SU-DHL-6 (cell line): Measurements from ENCODE around the gene HOXD4.

ENCODE experiments used
- H2AFZ ChIP-seq: fragments of 200-600 bp; sonication (generic); 2 replicates; pipeline ENCODE4 v1.6.1; 2014; ENCODE audit warnings: low read depth, mild to moderate bottlenecking, moderate library complexity, mixed read lengths, antibody characterized with exemption, low read length; ENCODE audit not compliant: severe bottlenecking
- H3F3A ChIP-seq: fragments of 200-600 bp; shearing (Covaris generic); 2 replicates; pipeline ENCODE4 v1.6.0; 2016; ENCODE audit warnings: antibody characterized with exemption, mild to moderate bottlenecking; ENCODE audit not compliant: insufficient read depth
- H3K27ac ChIP-seq: fragments of 200-600 bp; sonication (generic); 2 replicates; pipeline ENCODE4 v1.5.1; 2016; ENCODE audit warnings: low read depth, mild to moderate bottlenecking, low read length, moderate library complexity, mixed read lengths
- H3K27me3 ChIP-seq: fragments of 200-600 bp; sonication (generic), shearing (Covaris generic); 2 replicates; pipeline ENCODE4 v1.6.0; 2014; ENCODE audit warnings: mild to moderate bottlenecking, low read length
- H3K36me3 ChIP-seq: fragments of 200-600 bp; sonication (generic); 2 replicates; pipeline ENCODE4 v1.6.1; 2014; ENCODE audit warnings: mild to moderate bottlenecking, low read length, mixed read lengths
- H3K4me2 ChIP-seq: fragments of 300-600, 200-600 bp; shearing (Covaris generic), sonication (generic); 2 replicates; pipeline ENCODE4 v1.6.0; 2014; ENCODE audit warnings: low read length, low read depth, mild to moderate bottlenecking; ENCODE audit not compliant: poor library complexity, severe bottlenecking
- H3K4me3 ChIP-seq: fragments of 200-600 bp; sonication (generic); 2 replicates; pipeline ENCODE4 v1.5.1; 2014; ENCODE audit warnings: antibody characterized with exemption, low read length, mild to moderate bottlenecking, mixed read lengths; ENCODE audit not compliant: insufficient read depth, poor library complexity, severe bottlenecking
- H3K79me2 ChIP-seq: fragments of 200-600 bp; sonication (generic); 2 replicates; pipeline ENCODE4 v1.6.1; 2014; ENCODE audit warnings: mild to moderate bottlenecking, low read length, moderate library complexity; ENCODE audit not compliant: insufficient read depth
- H3K9ac ChIP-seq: fragments of 200-600 bp; sonication (generic); 2 replicates; pipeline ENCODE4 v1.7.0; 2014; ENCODE audit warnings: mild to moderate bottlenecking, low read length
- H3K9me2 ChIP-seq: fragments of 200-600 bp; sonication (generic); replicated peaks from 2 replicates; pipeline ENCODE4 v1.6.1; 2014; ENCODE audit warnings: low read length; ENCODE audit not compliant: insufficient read depth
- H3K9me3 ChIP-seq: fragments of 200-600 bp; sonication (generic); 2 replicates; pipeline ENCODE4 v1.6.1; 2014; ENCODE audit warnings: low read length, mixed read lengths; ENCODE audit not compliant: insufficient read depth
- H4K20me1 ChIP-seq: fragments of 200-600 bp; sonication (generic); 2 replicates; pipeline ENCODE4 v1.6.1; 2014; ENCODE audit warnings: low read depth, mild to moderate bottlenecking, antibody characterized with exemption, low read length, moderate library complexity, mixed read lengths
- CTCF ChIP-seq: fragments of 200-600 bp; sonication (generic); IDR thresholded peaks from one replicate; pipeline ENCODE4 v1.5.1; 2017; ENCODE audit warnings: antibody characterized with exemption, mild to moderate bottlenecking, low read length, moderate library complexity; ENCODE audit not compliant: insufficient read depth, poor library complexity, severe bottlenecking
- EZH2phosphoT487 ChIP-seq: fragments of 200-600 bp; sonication (generic), shearing (Covaris generic); conservative IDR thresholded peaks from 2 replicates; pipeline ENCODE4 v1.6.1; 2018; ENCODE audit warnings: mild to moderate bottlenecking, antibody characterized with exemption, low read length, moderate library complexity, mixed read lengths

The HOXD4 gene

GRCh38 chr2:176199902-176200301 lies 48.6 kb downstream of the HOXD4 start:
- no peaks in the 10 kb centered on the region for H3K27me3 ChIP-seq
- no peaks in the 10 kb centered on the region for H3K9me2 ChIP-seq
- no peaks in the 10 kb centered on the region for H3K36me3 ChIP-seq
- TF ChIP-seq EZH2phosphoT487 (no peak), CTCF (no peak)
- no peak overlapping the region for H3K9ac ChIP-seq
- H2AFZ ChIP-seq, result no peak overlapping the region
- H3K4me2 ChIP-seq, result no peak overlapping the region
- no peak overlapping the region for H3K4me3 ChIP-seq
- no peaks in the 10 kb centered on the region for H3K9me3 ChIP-seq
- H3K27ac ChIP-seq, result no peak overlapping the region
- H4K20me1 ChIP-seq, result no peaks in the 10 kb centered on the region
- H3K79me2 ChIP-seq, result no peaks in the 10 kb centered on the region
- no peaks in the 10 kb centered on the region for H3F3A ChIP-seq

GRCh38 chr2:176200971-176201370 lies 49.6 kb downstream of the HOXD4 start:
- Histone ChIP-seq H3K9ac (no peak overlapping the region), H3F3A (no peaks in the 10 kb centered on the region), H3K9me2 (no peaks in the 10 kb centered on the region), H3K4me3 (no peak overlapping the region), H3K27me3 (no peaks in the 10 kb centered on the region), H3K79me2 (no peaks in the 10 kb centered on the region), H3K4me2 (no peak overlapping the region), H3K9me3 (no peaks in the 10 kb centered on the region), H3K36me3 (no peaks in the 10 kb centered on the region), H2AFZ (no peak overlapping the region), H3K27ac (no peak overlapping the region), H4K20me1 (no peaks in the 10 kb centered on the region)
- TF ChIP-seq EZH2phosphoT487, result no peak
- TF ChIP-seq CTCF, result no peak

- H4K20me1 ChIP-seq, result no peaks in the 10 kb centered on the region
- H3K79me2 ChIP-seq, result no peaks in the 10 kb centered on the region
- no peak overlapping the region for H3K27ac ChIP-seq
- no peak overlapping the region for H3K4me3 ChIP-seq
- no peaks in the 10 kb centered on the region for H3F3A ChIP-seq
- H3K27me3 ChIP-seq, result no peaks in the 10 kb centered on the region
- no peak overlapping the region for H2AFZ ChIP-seq
- H3K36me3 ChIP-seq, result no peaks in the 10 kb centered on the region
- H3K9me3 ChIP-seq, result no peaks in the 10 kb centered on the region
- no peaks in the 10 kb centered on the region for H3K9me2 ChIP-seq
- H3K4me2 ChIP-seq, result no peak overlapping the region
- TF ChIP-seq CTCF, result no peak
- TF ChIP-seq EZH2phosphoT487, result no peak
- no peak overlapping the region for H3K9ac ChIP-seq
Observed at GRCh38 chr2:176202491-176202890, 51.1 kb downstream of the HOXD4 start.
